ENCODE measurements around the gene PARD6B. TPM values are rescaled to one million over a fixed set of nuclear protein-coding genes. Genes with fewer than 3 reads are reported as not detected.

The PARD6B gene
- polyA plus RNA-seq, 1 of the 3 experiments (the other 2 are of a cell fraction), result 0.49 TPM

- Histone ChIP-seq H3K9ac (no peak overlapping the region), H3F3A (replicated peaks; ENCODE audit: insufficient read depth) (no peaks in the 10 kb centered on the region), H3K4me3 (ENCODE audit: low read depth in 2 of 2, low read length in 1 of 2) (no peak overlapping the region), H3K4me2 (no peak overlapping the region), H2AFZ (ENCODE audit: low read depth) (no peak overlapping the region), H3K9me3 (no peaks in the 10 kb centered on the region), H3K27me3 (ENCODE audit: insufficient read depth) (no peaks in the 10 kb centered on the region), H3K36me3 (replicated peaks in 1 of 2; ENCODE audit: control insufficient read depth in 1 of 2, insufficient read depth in 2 of 2, low read length in 1 of 2) (no peaks in the 10 kb centered on the region), H4K20me1 (ENCODE audit: insufficient read depth) (no peaks in the 10 kb centered on the region), H3K27ac (ENCODE audit: low read depth in 2 of 2, low read length in 1 of 2) (no peak overlapping the region), H3K79me2 (ENCODE audit: insufficient read depth) (peaks cover 24% of the 10 kb centered on the region), H3K4me1 (ENCODE audit: control insufficient read depth in 1 of 2, insufficient read depth in 2 of 2, low read depth in 1 of 2, low read length in 1 of 2) (peaks cover 0 to 2% of the 10 kb centered on the region in 2 experiments; a peak in 3 of 4 replicates), H3K9me2 (no peaks in the 10 kb centered on the region)
- 91% methylated on average over 8 of the region's 13 CpGs for WGBS (ENCODE audit: low lambda C conversion rate)
- ChIA-PET POLR2A (no interaction called here), CTCF (interaction anchor here (0.5 to 1.6 kb wide), 6 partner anchors 9 to 132 kb away, joined by 3 to 7 read pairs (median 4); partner anchors contain the start of gene ADNP)
- TF ChIP-seq RXRA (IDR thresholded peaks at IDR 0.05; ENCODE audit: borderline replicate concordance, low read depth), result no peak
- no peak for TF ChIP-seq TCF12 (IDR thresholded peaks at IDR 0.05)
- no peak for TF ChIP-seq CTCF (IDR thresholded peaks at IDR 0.05)
- no peak for TF ChIP-seq GABPA (IDR thresholded peaks at IDR 0.05; ENCODE audit: low read depth)
- TF ChIP-seq MAX (IDR thresholded peaks at IDR 0.05; ENCODE audit: low read depth), result no peak
- TF ChIP-seq FOXJ3 (CRISPR knock-in tag; IDR thresholded peaks at IDR 0.05), result no peak
- no peak for TF ChIP-seq FOSL2 (IDR thresholded peaks at IDR 0.05; ENCODE audit: borderline replicate concordance, low read depth)
- TF ChIP-seq CHD2 (IDR thresholded peaks at IDR 0.05; ENCODE audit: low read length, partially characterized antibody), result no peak
- no peak for TF ChIP-seq TAF1 (IDR thresholded peaks at IDR 0.05; ENCODE audit: borderline replicate concordance, low read depth, low read length)
- no peak for TF ChIP-seq EZH2phosphoT487 (IDR thresholded peaks at IDR 0.05; ENCODE audit: borderline replicate concordance, low read depth)
- TF ChIP-seq RFX5 (IDR thresholded peaks at IDR 0.05; ENCODE audit: low read length), result no peak
- no peak for TF ChIP-seq IRF3 (IDR thresholded peaks at IDR 0.05; ENCODE audit: low read depth, low read length)
- no peak for TF ChIP-seq EP300 (IDR thresholded peaks at IDR 0.05; ENCODE audit: borderline replicate concordance in 1 of 2, low read depth in 1 of 2, low read length in 1 of 2)
- no peak for TF ChIP-seq PBX3 (IDR thresholded peaks at IDR 0.05)
- TF ChIP-seq SMC3 (IDR thresholded peaks at IDR 0.05; ENCODE audit: low read depth, low read length), result no peak
- no peak for TF ChIP-seq FOXM1 (IDR thresholded peaks at IDR 0.05; ENCODE audit: low read depth)
- TF ChIP-seq REST (IDR thresholded peaks at IDR 0.05; ENCODE audit: low read depth, low read length), result no peak
- TF ChIP-seq JUND (IDR thresholded peaks at IDR 0.05), result no peak
- no peak for TF ChIP-seq MXI1 (IDR thresholded peaks at IDR 0.05; ENCODE audit: low read depth, low read length)
- DNase-seq, result no peak
Observed at GRCh38 chr20:50799176-50799889, 68.0 kb downstream of the PARD6B start.
